Right hindlimb (tissue), 1 donor: ENCODE measurements around the gene MCC.

Experiments used
- DNase-seq: peaks from one replicate; pipeline ENCODE4 v3.0.0-alpha.2; 2018

Gene MCC

DNA sequence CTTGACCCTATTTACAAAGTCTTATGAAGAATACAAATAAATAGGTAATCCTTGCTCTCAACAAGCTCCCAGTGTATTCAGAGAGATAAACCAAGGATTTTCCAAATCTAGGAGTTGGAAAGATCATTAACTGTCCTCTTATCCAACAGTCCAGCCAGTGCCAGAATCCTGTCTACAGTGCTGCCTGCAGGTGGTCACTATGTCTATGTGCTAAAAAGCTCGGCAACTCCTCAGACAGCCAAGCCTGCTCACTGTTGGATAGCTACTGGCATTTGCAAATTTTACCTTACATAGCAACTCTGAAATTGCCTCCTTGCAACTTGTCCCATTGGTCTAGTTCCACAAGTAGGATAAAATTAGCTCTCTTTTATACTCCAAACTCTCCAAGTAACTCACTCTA, 324.2 kb downstream of the MCC start:
- no peak for DNase-seq

DNA sequence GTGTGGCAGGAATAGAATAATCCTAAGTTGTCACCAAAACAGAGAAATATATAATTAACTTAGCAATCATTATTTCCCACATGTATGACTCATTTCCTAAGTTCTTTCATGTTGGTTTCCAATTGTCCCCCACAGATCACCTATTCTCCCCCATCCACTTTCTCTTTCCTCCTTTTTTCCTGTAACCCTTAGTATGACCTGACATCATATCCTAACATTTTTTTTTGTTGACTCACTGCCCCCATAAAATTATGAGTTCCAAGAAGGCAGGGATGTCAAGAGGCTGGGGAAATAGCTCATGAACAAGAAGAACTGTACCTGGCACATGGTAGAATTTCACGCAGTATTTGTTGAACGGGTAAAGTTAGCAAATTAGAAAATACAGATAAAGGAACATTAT, 324.9 kb downstream of the MCC start:
- DNase-seq: no peak

DNA sequence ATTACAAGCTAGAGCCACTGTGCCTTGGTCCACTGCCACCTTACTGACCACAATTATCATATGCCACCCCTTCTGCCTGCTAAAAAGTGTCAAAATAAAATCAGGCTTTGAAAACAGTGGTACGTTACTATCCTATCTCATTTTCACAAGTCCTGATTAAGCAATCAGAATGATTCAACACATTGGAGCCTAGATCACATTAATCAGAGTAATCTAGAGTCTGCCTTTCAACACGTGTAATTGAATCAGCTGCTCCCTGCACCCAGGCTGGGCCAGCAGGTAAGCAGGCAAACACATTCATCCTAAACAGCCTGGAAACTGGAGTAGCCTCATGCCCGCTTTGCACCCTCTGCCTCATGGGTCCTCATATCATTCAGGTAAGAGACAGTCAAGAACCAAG, 325.5 kb downstream of the MCC start:
- DNase-seq: no peak

DNA sequence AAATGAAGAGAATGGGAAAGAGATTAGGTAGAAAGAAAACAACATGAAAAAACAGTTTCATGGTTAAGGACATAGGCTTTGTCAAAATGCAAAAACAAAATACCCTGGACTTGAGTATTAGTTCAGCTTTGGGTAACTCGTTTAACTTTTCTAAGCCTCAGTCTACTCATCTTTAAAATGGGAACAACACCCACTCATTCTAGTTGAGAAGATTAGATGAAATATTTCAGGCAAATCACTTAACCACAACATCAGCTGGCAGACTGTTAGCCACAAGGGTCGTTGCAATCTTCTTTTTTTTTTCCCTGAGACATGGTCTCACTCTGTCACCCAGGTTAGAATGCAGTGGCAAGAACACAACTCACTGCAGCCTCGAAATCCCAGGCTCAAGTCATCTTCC, 326.0 kb downstream of the MCC start:
- DNase-seq: no peak

DNA sequence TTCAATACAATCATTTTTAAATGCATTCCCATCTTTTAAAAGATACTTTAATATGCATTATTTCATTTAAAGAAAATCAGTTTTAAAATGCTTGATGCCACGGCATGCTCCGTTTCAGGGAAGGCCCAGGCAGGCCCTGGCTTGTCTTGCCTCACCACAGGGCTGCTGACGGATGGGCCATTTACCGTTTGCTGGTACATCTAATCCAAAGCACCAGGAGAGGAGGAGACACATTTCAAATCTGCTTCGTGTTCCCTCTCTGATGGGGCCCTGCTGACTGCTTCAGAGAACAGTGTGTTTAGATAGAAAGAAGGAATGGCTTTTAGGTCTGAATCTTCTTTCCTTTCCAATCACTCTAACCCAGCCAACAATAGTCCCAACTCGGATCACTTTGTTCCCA, 326.4 kb downstream of the MCC start:
- DNase-seq: no peak

DNA sequence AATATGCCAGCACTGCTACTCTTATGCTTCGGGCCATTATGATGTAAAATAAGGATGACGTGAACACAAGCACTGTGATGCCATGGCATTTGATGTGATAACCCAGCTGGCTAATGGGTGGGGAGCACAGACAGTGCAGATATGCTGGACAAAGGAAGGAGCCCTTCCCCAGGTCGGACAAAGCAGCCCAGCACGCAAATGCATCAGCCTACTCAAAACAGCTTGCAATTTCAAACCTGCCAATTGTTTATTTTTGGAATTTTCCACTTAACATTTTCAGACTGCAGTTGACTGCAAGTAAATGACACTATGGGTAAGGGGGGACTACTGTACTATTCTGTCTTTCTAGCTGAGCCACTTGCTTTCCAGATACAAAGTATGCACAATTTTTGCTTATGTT, 330.4 kb downstream of the MCC start:
- DNase-seq: no peak

DNA sequence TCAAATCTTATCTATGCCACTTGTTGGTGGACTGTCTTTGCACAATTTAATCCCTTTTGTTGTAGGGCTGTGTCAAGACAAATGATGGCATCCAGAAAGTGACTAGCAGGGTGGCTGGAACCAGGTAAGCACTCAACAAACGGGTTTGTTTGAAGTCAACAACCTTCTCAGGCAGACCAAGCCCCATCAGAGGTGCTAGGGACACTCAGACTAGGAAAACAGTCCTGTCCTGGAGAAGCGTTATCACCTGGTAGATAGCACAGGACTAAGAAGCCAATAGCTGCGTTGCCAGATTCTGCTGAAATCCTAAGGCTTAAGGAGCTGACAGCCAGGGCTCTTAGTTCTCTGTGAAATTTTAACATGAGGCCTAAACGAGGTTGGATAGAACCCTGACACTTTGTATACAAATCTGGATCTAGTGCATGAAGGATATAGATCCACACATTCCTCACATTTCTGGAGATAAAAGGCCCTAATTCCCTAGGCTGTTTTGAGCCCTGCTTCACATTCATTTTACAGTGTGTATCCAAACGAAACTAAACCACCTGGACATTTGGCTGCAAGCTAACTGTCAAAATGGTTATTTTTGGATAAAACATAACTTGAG, 331.9 kb downstream of the MCC start:
- DNase-seq: no peak

DNA sequence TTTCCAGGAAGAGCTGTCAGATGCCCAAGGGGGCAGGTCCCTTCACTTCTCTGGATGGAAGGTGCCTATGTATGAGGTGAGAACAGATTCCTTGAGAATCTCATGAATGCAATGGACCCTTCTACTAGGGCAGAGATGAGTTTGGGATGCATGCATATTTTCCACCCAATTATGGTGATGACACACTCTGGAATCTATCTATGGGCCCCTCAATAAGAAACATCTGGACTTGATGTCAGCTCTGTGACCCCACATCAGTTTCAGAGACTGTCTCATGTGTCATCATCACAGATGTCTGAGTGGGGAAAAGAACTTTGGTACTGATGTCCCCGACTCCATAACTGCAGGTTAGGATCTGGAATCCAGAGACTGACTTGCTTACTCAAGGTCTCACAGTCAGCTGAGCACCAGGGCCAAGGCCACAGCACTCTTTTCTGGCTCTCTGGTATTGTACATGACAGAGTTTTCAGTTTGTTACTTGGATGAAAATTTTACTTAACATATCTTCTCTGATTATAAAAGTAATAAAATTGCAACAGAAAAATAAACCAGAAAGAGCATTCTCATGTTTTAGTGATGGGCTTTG, 334.6 kb downstream of the MCC start:
- DNase-seq: no peak

DNA sequence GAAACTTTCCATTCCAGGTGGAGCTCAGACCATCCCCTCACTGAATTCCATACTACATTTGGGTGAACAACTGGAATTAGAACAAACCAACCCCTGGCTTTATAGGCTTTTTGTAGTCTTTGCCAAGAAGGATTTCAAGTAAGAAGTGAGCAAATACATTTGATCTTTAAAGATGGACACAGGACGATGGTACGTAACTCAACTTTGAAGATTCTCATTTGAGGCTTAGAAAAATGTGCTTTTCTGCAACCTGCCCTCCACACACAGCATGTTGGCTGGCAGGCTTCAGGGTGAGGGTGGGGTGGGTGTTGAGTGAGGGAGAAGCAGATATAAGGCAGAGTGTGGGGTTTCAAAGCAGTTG, 335.9 kb downstream of the MCC start:
- no peak for DNase-seq

DNA sequence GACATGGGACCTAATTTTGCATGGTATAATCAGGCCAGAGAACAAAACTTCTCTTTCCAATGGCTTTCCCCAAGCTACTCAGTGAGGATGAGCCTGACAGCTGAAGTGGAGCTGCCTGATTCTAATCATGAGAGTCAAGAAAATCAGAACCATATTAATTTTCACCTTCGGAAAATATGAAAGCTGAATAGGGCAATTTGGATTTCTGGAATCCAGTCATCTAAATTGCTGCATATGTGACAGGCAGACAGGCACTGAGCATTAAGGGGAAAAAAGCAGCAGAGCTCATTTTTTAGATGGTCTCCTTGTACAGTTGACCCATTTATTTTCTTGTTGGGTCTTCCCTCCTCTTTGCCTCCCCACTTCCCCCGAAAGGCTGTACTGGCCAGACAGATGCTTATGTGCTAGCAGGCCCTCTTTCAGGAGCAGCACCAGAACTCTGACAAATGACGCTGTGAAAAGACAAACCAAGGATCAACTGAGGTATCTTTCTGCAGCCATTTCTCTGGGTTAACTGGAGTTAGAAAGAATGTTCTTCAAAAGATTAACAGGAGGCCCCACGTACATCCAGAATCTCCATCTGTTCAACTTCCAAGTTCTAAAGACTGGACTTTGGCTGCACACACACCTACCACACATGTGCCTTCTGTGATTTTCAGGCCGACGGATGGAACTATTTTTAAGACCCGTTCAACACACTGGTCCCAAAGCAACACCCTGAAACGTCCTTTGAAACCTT, 336.4 kb downstream of the MCC start:
- no peak for DNase-seq

DNA sequence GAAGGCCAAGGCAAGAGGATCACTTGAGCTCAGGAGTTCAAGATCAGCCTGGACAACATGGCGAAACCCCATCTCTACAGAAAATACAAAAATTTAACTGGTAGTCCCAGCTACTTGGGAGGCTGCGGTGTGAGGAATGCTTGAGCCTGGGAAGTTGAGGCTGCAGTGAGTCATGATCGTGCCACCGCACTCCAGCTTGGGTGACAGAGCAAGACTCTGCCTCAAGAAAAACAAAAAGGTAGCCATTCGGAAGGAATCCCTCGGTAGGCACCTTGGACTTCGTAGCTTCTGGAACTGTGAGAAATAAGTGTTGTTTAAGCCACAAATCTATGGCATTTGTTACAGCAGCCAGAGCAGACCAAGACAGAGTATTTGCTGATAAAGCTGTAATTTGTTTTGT, 337.4 kb downstream of the MCC start:
- no peak for DNase-seq

DNA sequence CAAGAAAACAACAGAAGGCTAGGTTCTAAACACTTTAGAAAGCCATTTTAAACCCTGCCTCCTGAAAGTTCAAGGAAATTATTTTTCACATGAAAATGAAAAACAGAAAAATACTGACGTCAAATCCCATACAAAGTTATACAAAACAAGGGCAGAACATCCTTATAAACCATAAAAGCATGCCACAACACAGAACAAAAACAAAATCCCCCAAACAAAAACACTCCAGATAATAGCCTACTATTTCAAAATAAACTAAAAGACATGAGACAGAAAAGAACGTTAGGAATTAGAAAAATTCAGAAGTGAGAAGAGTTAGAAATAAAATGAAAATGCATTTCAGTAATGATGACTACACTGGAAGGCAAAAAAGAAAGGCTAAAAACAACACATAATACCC, 338.0 kb downstream of the MCC start:
- DNase-seq: no peak

DNA sequence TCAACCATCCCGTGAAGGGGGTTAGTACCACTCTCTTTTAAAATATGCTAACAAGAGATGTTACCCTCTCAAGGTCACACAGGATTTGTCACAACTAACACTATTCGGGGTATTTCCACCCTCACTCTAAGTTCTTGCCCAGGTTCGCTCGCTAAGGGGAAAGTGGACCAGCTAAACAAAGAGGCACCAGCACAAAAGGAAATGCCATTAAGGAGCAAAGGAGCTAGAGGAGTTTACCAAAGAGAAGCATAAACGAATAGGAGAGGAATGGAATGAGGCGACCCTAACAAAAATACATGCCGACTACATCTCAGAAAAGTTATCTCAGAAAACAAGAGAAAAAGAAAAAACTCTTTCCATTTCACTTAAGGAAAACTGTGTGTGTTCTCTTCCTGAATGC, 340.7 kb downstream of the MCC start:
- DNase-seq: no peak

DNA sequence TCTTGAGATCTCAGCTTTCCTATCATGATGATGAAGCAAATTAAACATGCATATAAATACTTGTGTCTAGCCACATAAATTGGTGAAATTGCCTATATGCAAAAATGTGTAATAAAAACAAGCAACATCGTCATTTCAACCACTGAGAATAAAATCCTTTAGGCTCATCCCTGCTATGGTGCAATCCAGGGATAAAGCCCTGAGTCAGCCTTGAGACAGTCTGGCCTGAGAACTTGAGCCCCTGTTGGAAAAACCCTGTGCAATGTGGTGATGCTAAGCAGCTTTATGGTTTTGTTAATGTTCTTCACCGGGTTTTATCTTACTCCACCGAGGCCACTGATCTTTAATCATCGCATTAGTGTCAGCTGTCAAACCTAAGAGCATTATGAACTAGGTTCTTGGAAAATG, 341.1 kb downstream of the MCC start:
- no peak for DNase-seq

DNA sequence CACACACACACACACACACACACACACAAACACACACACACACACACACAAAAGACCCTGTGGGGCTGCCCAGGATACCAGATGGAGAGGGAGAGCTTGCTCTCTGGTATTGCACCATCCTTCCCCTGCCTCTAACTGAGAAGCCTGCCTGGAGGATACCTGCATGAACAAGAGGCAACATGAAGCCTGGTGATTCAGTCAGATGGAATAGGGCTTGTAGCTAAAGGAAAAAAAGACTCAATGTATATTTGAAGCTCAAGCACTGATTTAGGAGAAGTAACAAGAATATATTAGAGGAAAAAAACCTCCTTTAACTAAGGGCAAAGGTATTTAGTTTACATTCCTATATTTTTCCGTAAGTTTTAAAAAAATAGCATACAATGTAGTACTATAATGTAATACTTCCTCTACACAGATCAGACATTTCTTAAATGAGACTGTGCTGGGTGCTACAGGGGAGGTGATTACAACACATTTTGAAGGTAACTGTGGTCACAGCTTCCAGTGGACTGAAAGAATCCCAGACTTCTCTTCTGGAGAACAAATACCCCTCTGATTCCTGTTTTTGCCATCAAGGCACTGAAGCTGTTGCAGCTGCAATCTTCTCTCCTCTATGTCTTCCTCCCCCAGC, 342.4 kb downstream of the MCC start:
- DNase-seq: no peak

DNA sequence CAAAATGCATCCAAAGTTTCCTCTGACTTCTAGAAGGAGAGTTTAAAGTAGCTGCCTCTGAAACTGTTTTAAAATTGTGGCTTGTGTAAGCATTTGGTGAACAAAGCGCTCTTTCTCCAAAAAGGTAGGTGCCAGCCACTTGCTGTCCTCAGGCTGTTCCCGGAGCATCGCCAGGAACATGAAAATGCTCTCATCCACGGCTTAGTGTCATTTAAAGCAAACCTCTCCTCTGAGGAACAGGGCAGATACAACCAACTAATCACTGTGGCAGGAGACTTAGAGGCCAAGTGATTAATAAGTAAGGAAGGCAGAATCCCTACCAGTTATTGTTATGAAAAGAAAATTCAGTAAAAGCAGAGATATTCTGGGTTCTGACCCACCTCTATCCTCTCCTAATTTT, 346.1 kb downstream of the MCC start:
- DNase-seq: no peak

DNA sequence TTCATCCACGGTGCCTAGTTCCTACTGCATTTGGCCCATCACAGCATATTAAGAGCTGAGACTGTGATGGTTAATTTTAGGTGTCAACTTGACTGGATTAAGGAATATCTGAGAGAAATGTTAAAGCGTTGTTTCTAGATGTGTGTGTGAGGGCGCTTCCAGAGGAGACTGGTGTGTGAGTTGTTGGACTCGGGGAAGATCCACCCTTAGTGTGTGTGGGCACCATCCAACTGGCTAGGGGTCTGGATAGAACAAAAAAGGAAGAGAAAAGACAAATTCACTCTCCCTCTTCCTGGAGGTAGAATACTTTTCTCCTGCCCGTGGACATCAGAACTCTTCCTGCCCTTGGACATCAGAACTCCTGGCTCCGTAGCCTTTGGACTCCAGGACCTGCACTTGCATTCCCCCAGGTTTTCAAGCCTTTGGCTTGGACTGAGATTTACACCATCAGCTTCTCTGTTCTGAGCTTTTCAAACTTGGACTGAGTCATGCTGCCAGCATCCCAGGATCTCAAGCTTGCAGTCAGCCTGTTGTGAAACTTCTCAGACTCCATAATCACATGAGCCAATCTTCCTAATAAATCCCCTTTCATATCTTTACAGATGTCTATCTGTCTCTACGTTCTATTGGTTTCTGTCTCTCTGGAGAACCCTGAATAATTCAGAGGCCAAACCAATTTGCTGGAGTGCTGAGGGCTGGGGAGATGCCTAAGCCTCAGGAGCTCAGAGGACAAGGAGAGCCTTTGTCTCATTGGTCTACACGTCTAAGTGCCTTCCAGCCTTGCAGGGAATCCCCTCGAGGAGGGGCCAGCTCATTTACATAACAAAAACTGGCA, 347.2 kb downstream of the MCC start:
- DNase-seq: no peak

DNA sequence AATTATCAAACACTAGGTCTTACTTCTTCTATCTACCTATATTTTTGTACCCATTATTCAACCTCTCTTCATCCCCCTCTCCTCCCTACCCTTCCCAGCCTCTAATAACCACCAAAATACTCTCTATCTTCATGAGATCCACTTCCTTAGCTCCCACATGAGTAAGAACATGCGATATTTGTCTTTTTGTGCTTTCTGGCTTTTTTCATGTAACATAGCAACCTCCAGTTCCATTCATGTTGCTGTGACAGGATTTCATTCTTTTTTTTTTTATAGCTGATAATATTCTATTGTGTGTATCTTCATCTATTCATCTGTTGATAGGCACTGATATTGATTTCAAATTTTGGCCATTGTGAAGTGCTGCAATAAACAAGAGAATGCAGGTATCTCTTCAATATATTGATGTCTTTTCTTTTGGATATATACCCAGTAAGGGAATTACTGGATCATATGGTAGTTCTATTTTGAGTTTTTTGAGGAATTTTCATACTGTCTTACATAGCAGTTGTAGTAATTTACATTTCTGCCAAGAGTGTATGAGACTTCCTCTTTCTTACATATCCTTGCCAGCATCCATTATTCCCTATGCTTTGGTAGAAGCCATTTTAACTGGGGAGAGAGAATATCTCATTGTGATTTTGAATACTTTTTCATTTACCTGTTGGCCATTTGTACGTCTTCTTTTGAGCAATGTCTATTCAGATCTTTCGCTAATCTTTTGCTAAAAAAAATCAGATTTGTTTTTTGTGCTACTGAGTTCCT, 354.9 kb downstream of the MCC start:
- DNase-seq: no peak

DNA sequence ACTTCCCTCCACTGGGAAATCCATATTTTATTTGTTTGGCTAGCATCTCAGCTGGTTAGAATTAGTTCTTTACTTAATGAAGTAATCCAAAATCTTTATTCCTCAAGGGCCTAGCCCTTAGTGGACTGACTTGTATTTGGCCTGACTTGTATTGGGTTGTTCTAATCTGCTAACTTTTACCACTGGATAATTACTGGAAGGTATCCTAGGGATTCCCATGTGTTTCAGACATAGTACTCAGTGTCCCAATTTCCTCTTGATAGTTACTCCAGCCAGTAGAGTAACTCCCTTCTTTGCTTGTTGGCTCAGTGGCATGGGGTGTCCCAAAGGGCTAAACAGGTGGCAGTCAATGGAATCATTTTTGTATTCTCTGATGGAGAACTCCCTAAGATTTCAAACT, 355.7 kb downstream of the MCC start:
- no peak for DNase-seq

DNA sequence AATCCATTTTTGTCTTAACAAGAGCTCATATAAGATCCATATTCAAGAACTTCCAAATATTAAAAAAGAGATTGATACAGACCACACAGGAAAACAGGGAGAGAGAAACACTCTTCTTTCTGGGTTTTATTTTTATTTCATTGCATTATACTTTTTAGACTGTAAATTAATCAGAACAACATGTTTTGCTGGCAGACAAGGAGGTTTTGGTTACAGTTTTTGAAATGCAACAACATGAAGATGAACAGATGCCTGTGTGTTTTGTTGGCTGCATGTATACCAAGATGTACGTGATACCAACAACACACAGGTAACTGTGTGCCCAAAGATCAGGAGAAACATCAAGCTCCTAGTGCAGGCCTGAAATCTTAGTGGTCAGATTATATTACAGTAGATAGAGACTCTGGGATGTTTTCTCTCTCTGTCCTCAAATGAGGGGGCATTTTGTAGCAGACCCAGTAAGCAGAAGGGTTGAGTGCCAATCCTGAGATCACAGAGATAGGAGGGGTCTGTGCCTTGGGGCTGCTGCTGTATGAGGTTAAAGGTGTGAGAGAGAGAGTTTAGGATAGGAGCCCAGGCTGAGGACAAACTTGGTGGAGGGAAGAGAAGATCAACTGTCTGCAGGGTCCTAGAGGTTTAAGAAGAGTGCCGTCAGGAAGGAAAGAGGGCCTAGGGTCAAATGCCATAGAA, 359.5 kb downstream of the MCC start:
- no peak for DNase-seq

DNA sequence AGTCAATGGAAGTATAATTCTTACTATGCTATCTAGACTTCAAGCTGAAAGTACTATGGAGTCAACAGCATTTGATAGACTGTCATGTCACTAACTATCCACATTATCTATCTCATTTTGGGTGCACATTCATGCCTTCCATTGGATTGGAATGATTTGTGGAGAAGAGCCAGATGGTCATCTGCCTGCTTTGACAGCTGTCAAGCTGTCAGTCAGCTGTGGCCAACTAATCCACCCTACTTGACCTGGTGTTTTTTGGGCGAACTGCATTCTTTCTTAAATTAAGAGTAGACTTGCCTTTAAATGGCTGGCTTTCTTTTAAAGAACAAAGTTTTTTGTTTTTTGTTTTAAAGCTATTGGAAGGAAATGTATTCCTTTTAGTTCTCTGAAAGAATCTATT, 360.2 kb downstream of the MCC start:
- DNase-seq: no peak

DNA sequence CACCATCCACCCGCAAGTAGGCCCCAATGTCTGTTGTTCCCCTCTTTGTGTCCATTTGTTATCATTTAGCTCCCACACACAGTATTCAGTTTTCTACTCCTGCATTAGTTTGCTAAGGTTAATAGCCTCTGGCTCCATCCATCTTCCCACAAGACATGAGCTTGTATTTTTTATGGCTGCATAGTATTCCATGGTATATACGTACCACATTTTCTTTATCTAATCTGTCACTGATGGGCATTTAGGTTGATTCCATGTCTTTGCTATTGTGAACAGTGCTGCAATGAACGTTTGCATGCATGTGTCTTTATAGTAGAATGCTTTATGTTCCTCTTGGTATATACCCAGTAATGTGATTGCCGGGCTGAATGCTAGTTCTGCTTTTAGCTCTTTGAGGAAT, 361.2 kb downstream of the MCC start:
- DNase-seq: no peak
